Liver (tissue), 9 donors: ENCODE results near the gene OR5A2. TPM values are rescaled to one million over a fixed set of nuclear protein-coding genes. Genes with fewer than 3 reads are reported as not detected.
A peak's percentile ranks its signal among the peaks of the same experiment; 100 is the strongest.

ENCODE experiments used
- DNase-seq: peaks from one replicate; pipeline ENCODE4 v3.0.0-alpha.2; 2017; ENCODE audit warnings: low spot score
- H3K27ac ChIP-seq, 2 donors: one replicate each; pipeline ENCODE4 v1.7.0; 2013; ENCODE audit warnings: inconsistent platforms in 2 of 2, low read length in 2 of 2, control low read depth in 1 of 2, low read depth in 1 of 2, mild to moderate bottlenecking in 1 of 2
- H3K27me3 ChIP-seq, 4 donors: one replicate each; pipeline versions ENCODE4 v1.6.1 to v1.7.0; 2013; ENCODE audit warnings: low read length in 3 of 4, inconsistent platforms in 1 of 4, mild to moderate bottlenecking in 1 of 4, moderate library complexity in 1 of 4; ENCODE audit not compliant: control insufficient read depth in 4 of 4, insufficient read depth in 4 of 4
- H3K36me3 ChIP-seq, 4 donors: one replicate each; pipeline versions ENCODE4 v1.6.1 to v1.7.0; 2013; ENCODE audit warnings: low read length in 3 of 4, mild to moderate bottlenecking in 3 of 4, low read depth in 1 of 4, moderate library complexity in 1 of 4; ENCODE audit not compliant: control insufficient read depth in 4 of 4, insufficient read depth in 3 of 4
- H3K4me1 ChIP-seq, 4 donors: one replicate each; pipeline versions ENCODE4 v1.6.1 to v1.7.0; 2013; ENCODE audit warnings: low read length in 3 of 4, mild to moderate bottlenecking in 3 of 4, moderate library complexity in 1 of 4; ENCODE audit not compliant: control insufficient read depth in 4 of 4, insufficient read depth in 4 of 4
- H3K4me3 ChIP-seq, 3 donors: one replicate each; pipeline versions ENCODE4 v1.6.1 to v1.7.0; 2013; ENCODE audit warnings: low read length in 3 of 3, control low read depth in 1 of 3, low read depth in 1 of 3, mild to moderate bottlenecking in 1 of 3
- H3K9ac ChIP-seq, 2 donors: one replicate each; pipeline ENCODE4 v1.7.0; 2013; ENCODE audit warnings: low read length in 2 of 2, mild to moderate bottlenecking in 2 of 2, moderate library complexity in 2 of 2, control low read depth in 1 of 2, low read depth in 1 of 2
- H3K9me3 ChIP-seq, 4 donors: one replicate each; pipeline versions ENCODE4 v1.6.1 to v1.7.0; 2013; ENCODE audit warnings: low read length in 3 of 4; ENCODE audit not compliant: control insufficient read depth in 4 of 4
- ATF3 ChIP-seq: IDR thresholded peaks from 2 replicates; pipeline ENCODE4 v1.6.1; 2016; ENCODE audit warnings: antibody characterized with exemption
- EGR1 ChIP-seq, 2 donors: IDR thresholded peaks; 2 replicates each; pipeline ENCODE4 v1.6.1; 2016 to 2018; ENCODE audit warnings: antibody characterized with exemption in 2 of 2, low read depth in 2 of 2
- FOXA1 ChIP-seq: IDR thresholded peaks from 2 replicates; pipeline ENCODE4 v1.6.1; 2016; ENCODE audit warnings: antibody characterized with exemption
- FOXA2 ChIP-seq: IDR thresholded peaks from 2 replicates; pipeline ENCODE4 v1.6.1; 2016; ENCODE audit warnings: antibody characterized with exemption
- GABPA ChIP-seq, 2 donors: IDR thresholded peaks in 1 of 2; conservative IDR thresholded peaks in 1 of 2; 2 replicates each; pipeline ENCODE4 v1.6.1; 2016; ENCODE audit warnings: antibody characterized with exemption in 2 of 2, mild to moderate bottlenecking in 1 of 2, moderate library complexity in 1 of 2
- HNF4A ChIP-seq, 2 donors: conservative IDR thresholded peaks; 2 replicates each; pipeline ENCODE4 v1.6.1; 2016; ENCODE audit warnings: antibody characterized with exemption in 2 of 2, mild to moderate bottlenecking in 2 of 2
- HNF4G ChIP-seq: IDR thresholded peaks from 2 replicates; pipeline ENCODE4 v1.6.1; 2016; ENCODE audit warnings: antibody characterized with exemption
- JUND ChIP-seq, 2 donors: IDR thresholded peaks; 2 replicates each; pipeline ENCODE4 v1.6.1; 2016; ENCODE audit warnings: antibody characterized with exemption in 2 of 2
- MAX ChIP-seq: IDR thresholded peaks from 2 replicates; pipeline ENCODE4 v1.6.1; 2016; ENCODE audit warnings: antibody characterized with exemption
- NR2F2 ChIP-seq: IDR thresholded peaks from 2 replicates; pipeline ENCODE4 v1.6.1; 2016; ENCODE audit warnings: antibody characterized with exemption
- RAD21 ChIP-seq, 2 donors: IDR thresholded peaks; 2 replicates each; pipeline ENCODE4 v1.6.1; 2016; ENCODE audit warnings: antibody characterized with exemption in 2 of 2, mild to moderate bottlenecking in 2 of 2
- RXRA ChIP-seq, 2 donors: IDR thresholded peaks; 2 replicates each; pipeline ENCODE4 v1.6.1; 2017 to 2018; ENCODE audit warnings: antibody characterized with exemption in 2 of 2, mild to moderate bottlenecking in 1 of 2
- SP1 ChIP-seq: IDR thresholded peaks from 2 replicates; pipeline ENCODE4 v1.6.1; 2018; ENCODE audit warnings: antibody characterized with exemption, mild to moderate bottlenecking
- TAF1 ChIP-seq: conservative IDR thresholded peaks from 2 replicates; pipeline ENCODE4 v1.6.1; 2016; ENCODE audit warnings: antibody characterized with exemption, mild to moderate bottlenecking
- YY1 ChIP-seq: IDR thresholded peaks from 2 replicates; pipeline ENCODE4 v1.6.1; 2016; ENCODE audit warnings: antibody characterized with exemption, mild to moderate bottlenecking
- ZBTB33 ChIP-seq: IDR thresholded peaks from 2 replicates; pipeline ENCODE4 v1.6.1; 2016; ENCODE audit warnings: antibody characterized with exemption
- WGBS: extraction: QIAGEN DNeasy Blood & Tissue Kit; methylation state at CpG from one replicate; pipeline ENCODE4 v1.1.7; 2013; 5-methylcytosine and 5-hydroxymethylcytosine counted together
- polyA plus RNA-seq, 2 donors: library from polyadenylated mRNA; stranded (reverse) in 1 of 2; unstranded in 1 of 2; fragments of 200-250 nt in 1 of 2; fragments of >200 nt in 1 of 2; fragmentation: Nextera tagmentation in 1 of 2; extraction: Ambion mirVana in 1 of 2; gene quantifications; one replicate each; pipeline versions ENCODE4 v1.2.1 to v1.2.3, GENCODE V29; 2013 to 2015
- total RNA-seq, 2 donors: library from RNA; depleted of rRNA; stranded (reverse); fragments of >200 nt; gene quantifications; one replicate each; pipeline ENCODE4 v1.2.3, GENCODE V29; 2014
- TF ChIP-seq, protein P1 (sequence below): IDR thresholded peaks from 2 replicates; pipeline ENCODE4 v1.6.1; 2016; ENCODE audit warnings: antibody characterized with exemption, mild to moderate bottlenecking
- TF ChIP-seq, protein P2 (sequence below): fragments of 150-350 bp; IDR thresholded peaks from 2 replicates; pipeline ENCODE4 v1.5.1; 2017; ENCODE audit warnings: improper control_type of control experiment, low read depth, low read length; ENCODE audit not compliant: missing input control
- donor health status: healthy.
- donor health status: healthy.
- donor health status: healthy.
- donor health status: healthy.
- donor health status: healthy.

OR5A2 gene
- total and polyA plus RNA-seq, 4 donors = not detected

DNA sequence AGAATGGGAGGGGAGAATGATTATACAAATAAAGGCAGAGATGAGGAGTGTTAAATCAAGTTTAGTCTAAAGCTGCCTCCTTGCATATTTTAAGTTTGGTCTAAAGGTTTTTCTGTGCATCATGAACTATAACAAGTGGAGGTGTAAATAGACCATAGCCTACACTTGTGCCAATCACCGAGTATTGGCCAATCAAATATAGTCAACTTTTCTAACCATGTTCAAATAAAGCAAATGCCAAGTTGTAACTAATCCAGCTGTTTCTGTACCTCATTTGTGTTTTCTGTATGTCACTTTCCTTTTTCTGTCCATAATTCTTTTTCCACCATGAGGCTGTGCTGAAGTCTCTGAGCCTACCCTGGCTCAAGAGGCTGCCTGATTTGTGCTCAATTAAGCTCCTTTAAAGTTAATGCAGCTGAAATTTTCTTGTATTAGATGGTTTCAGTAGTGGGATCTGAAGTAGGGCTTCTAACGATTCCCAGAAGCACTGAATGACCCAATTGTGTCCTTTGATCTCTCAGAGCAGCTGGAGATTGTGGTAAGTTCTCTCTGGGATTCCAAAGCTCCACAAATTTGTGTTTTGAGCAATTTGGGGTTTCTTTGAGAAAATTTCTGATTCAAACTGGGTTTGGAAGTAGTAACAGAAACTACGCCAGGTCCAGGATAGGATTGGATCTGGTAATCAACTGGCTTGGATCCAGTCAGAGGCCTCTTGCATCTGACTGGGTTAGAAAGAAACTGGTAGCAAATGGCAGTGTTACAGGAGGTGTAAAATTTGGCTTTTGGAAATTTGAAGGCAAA is 25.6 kb downstream of the OR5A2 start:
- Histone ChIP-seq H3K4me3 (no peak overlapping the region), H3K9me3 (no peaks in the 10 kb centered on the region), H3K36me3 (no peaks in the 10 kb centered on the region), H3K27me3 (no peaks in the 10 kb centered on the region), H3K9ac (no peak overlapping the region), H3K27ac (peak overlapping the region in 1 of 2 donors; percentile 80), H3K4me1 (peaks cover 0 to 16% (median 14%) of the 10 kb centered on the region in 4 donors)
- 36% methylated on average over 3 of the region's 3 CpGs for WGBS
- no peak for TF ChIP-seq ATF3
- TF ChIP-seq FOXA1 = no peak
- no peak for TF ChIP-seq ZBTB33
- TF ChIP-seq RXRA (IDR thresholded peaks at IDR 0.05) = no peak
- TF ChIP-seq, protein P1, sequence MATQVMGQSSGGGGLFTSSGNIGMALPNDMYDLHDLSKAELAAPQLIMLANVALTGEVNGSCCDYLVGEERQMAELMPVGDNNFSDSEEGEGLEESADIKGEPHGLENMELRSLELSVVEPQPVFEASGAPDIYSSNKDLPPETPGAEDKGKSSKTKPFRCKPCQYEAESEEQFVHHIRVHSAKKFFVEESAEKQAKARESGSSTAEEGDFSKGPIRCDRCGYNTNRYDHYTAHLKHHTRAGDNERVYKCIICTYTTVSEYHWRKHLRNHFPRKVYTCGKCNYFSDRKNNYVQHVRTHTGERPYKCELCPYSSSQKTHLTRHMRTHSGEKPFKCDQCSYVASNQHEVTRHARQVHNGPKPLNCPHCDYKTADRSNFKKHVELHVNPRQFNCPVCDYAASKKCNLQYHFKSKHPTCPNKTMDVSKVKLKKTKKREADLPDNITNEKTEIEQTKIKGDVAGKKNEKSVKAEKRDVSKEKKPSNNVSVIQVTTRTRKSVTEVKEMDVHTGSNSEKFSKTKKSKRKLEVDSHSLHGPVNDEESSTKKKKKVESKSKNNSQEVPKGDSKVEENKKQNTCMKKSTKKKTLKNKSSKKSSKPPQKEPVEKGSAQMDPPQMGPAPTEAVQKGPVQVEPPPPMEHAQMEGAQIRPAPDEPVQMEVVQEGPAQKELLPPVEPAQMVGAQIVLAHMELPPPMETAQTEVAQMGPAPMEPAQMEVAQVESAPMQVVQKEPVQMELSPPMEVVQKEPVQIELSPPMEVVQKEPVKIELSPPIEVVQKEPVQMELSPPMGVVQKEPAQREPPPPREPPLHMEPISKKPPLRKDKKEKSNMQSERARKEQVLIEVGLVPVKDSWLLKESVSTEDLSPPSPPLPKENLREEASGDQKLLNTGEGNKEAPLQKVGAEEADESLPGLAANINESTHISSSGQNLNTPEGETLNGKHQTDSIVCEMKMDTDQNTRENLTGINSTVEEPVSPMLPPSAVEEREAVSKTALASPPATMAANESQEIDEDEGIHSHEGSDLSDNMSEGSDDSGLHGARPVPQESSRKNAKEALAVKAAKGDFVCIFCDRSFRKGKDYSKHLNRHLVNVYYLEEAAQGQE = no peak
- no peak for TF ChIP-seq TAF1
- peak; percentile 19 for TF ChIP-seq SP1
- no peak for TF ChIP-seq NR2F2
- TF ChIP-seq HNF4A (conservative IDR thresholded peaks at IDR 0.05) = peak; percentile 43 to 60
- TF ChIP-seq GABPA (IDR thresholded peaks at IDR 0.05 in 1 of 2, conservative IDR thresholded peaks at IDR 0.05 in 1 of 2) = no peak
- TF ChIP-seq, protein P2, sequence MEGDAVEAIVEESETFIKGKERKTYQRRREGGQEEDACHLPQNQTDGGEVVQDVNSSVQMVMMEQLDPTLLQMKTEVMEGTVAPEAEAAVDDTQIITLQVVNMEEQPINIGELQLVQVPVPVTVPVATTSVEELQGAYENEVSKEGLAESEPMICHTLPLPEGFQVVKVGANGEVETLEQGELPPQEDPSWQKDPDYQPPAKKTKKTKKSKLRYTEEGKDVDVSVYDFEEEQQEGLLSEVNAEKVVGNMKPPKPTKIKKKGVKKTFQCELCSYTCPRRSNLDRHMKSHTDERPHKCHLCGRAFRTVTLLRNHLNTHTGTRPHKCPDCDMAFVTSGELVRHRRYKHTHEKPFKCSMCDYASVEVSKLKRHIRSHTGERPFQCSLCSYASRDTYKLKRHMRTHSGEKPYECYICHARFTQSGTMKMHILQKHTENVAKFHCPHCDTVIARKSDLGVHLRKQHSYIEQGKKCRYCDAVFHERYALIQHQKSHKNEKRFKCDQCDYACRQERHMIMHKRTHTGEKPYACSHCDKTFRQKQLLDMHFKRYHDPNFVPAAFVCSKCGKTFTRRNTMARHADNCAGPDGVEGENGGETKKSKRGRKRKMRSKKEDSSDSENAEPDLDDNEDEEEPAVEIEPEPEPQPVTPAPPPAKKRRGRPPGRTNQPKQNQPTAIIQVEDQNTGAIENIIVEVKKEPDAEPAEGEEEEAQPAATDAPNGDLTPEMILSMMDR = no peak
- no peak for TF ChIP-seq YY1
- no peak for DNase-seq

DNA sequence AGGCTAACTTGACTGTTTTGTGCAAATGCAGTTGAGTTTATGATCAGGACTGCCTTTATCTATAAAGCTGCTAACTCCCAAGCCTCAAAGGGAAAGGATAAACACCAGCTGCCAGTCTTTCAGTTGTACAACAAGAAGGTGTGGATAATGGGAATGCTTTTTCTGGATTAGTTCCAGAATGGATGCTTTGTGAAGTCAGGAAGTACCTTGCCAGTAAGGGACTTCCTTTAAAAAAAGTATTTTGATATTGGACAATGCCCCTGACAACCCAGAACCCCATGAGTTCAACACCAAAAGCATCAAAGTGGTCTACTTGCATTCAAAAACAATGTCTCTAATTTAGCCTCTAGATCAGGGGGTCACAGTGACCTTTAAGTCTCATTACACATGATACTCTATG is 32.0 kb downstream of the OR5A2 start:
- H3K4me1 ChIP-seq = no peaks in the 10 kb centered on the region
- H3K36me3 ChIP-seq = no peaks in the 10 kb centered on the region
- H3K27ac ChIP-seq = no peak overlapping the region
- no peaks in the 10 kb centered on the region for H3K9me3 ChIP-seq
- no peaks in the 10 kb centered on the region for H3K27me3 ChIP-seq
- no peak overlapping the region for H3K9ac ChIP-seq
- no peak for DNase-seq
- no peak overlapping the region for H3K4me3 ChIP-seq
- no peak for TF ChIP-seq EGR1 (IDR thresholded peaks at IDR 0.05; ENCODE audit: low read depth in 2 of 2)
- TF ChIP-seq ATF3 = no peak
- TF ChIP-seq HNF4G = no peak
- TF ChIP-seq MAX = no peak
- TF ChIP-seq, protein P2 = no peak
- no peak for TF ChIP-seq FOXA2
- no peak for TF ChIP-seq TAF1
- no peak for TF ChIP-seq JUND (IDR thresholded peaks at IDR 0.05)
- TF ChIP-seq YY1 = no peak
- no peak for TF ChIP-seq RAD21 (IDR thresholded peaks at IDR 0.05)
- no peak for TF ChIP-seq HNF4A (conservative IDR thresholded peaks at IDR 0.05)
